Measurements from ENCODE around the gene PTCD1.

The PTCD1 gene

DNA sequence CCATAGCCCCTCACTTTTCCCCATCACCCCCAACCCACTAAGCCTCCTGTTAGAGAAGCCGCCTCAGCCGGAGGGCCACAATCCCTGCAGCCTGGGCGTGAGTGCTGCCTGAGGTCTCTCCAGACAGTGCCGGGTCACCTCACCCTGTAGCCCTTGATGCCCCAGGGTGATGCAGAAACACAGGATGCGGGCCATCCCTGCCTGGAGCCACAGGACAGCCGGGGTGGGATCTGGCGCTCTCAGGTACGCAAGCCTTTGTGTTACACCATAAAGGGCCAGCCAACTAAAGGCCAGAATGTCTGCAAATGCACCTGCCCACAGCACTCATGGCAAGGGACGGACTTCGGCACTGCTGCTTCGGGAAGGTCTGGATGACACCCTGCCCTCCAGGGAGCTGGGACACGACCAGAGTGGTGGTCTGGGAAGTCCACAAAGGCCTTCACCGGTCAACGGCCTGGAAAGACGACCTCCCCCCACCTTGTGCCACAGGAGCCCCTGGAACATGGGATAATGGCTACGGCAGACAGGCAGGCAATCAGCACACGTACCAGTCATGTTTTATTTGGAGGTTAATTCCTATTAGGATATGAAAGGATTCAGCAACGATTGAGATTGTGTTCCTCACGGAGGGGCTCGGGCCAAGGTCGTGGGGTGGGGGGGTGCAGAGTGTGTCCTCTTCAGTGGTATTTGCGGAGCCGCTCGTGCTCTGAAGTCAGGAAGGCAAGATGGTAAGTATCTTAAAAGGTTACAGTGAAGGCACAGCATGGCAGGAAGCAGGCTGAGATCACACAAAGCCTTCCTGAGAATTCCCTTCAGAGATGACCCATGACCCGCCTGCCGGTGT lies 19.3 kb upstream of the PTCD1 start:
- in situ Hi-C loops (cut with MboI; ENCODE audit: low sequenced_read_pairs, unreplicated experiment): no loop called here
- no peak for DNase-seq (ENCODE audit: low spot score)
- TF ChIP-seq, protein P1, sequence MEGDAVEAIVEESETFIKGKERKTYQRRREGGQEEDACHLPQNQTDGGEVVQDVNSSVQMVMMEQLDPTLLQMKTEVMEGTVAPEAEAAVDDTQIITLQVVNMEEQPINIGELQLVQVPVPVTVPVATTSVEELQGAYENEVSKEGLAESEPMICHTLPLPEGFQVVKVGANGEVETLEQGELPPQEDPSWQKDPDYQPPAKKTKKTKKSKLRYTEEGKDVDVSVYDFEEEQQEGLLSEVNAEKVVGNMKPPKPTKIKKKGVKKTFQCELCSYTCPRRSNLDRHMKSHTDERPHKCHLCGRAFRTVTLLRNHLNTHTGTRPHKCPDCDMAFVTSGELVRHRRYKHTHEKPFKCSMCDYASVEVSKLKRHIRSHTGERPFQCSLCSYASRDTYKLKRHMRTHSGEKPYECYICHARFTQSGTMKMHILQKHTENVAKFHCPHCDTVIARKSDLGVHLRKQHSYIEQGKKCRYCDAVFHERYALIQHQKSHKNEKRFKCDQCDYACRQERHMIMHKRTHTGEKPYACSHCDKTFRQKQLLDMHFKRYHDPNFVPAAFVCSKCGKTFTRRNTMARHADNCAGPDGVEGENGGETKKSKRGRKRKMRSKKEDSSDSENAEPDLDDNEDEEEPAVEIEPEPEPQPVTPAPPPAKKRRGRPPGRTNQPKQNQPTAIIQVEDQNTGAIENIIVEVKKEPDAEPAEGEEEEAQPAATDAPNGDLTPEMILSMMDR (IDR thresholded peaks at IDR 0.05; ENCODE audit: borderline replicate concordance, control extremely low read depth, extremely low read depth, insufficient read depth, missing control alignments): no peak

DNA sequence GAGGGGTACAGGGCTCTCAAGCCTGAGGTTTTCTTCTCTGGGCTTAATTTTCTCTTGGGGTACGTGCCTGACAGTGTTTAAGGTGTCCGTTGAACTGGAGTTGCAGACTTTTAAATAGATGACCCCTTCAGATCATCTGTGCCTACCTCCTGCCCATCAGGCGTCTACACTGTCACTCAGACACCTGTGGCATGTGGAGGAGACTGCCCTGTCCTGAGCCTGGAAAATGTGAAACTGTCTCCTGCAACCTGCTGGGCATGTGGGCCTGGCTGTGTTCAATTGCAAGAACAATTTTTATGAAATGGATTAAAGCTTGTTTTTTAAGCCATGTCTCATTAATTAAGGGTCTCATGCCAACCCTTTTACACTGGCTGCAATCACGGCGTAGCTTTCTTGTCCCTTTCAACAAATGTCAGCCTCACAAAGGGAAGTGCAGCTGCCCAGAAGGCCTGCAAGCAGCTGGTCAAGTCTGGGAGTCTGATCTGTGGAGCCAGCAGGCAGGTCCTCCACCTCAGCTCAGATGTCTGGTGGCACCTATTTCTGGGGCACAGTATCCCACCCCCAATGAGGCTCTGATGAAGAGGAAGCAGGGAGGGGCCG lies 18.6 kb upstream of the PTCD1 start:
- TF ChIP-seq, protein P1 (IDR thresholded peaks at IDR 0.05; ENCODE audit: borderline replicate concordance, control extremely low read depth, extremely low read depth, insufficient read depth, missing control alignments): no peak
- DNase-seq (ENCODE audit: low spot score): no peak
- in situ Hi-C loops (cut with MboI; ENCODE audit: low sequenced_read_pairs, unreplicated experiment): no loop called here

DNA sequence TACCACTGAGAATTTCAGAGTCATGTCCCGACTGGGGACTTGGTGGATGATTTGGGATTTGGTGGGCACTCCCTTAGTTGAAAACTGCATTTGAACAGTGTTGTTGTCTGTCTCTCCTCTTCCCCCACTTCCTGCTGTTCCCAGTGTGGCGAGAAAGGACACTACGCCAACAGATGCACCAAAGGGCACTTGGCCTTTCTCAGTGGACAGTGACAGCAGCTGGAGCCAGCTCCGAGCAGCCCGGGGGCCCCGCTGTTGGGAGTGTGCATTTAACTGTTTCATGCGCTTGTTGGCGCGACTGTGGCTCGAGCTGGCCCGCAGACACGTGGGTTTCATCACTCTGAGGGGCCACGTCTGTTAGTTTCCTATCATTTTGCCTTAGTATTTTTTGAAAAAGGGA lies 17.7 kb upstream of the PTCD1 start:
- in situ Hi-C loops (cut with MboI; ENCODE audit: low sequenced_read_pairs, unreplicated experiment): no loop called here
- TF ChIP-seq, protein P1 (IDR thresholded peaks at IDR 0.05; ENCODE audit: borderline replicate concordance, control extremely low read depth, extremely low read depth, insufficient read depth, missing control alignments): no peak
- no peak for DNase-seq (ENCODE audit: low spot score)

DNA sequence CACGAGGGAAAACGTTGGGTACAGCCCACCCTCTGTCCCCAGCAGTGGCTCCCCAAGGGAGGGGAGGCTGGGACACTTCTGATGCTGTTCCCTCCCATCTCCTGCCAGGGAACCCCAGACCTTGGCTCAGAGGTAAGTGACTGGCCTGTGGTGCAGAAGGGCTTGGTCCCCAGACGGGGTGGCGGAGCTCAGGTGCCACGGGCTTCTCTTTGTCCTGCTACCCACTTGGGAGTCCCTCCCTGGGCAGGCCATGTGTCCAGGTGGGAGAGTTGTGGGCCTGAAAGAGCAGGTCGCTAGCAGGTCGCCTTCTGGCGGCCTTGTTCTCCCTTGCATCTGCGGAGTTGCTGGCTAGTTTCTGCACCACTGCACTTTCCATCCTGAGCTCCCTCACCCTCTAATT lies 17.3 kb upstream of the PTCD1 start:
- in situ Hi-C loops (cut with MboI; ENCODE audit: low sequenced_read_pairs, unreplicated experiment): no loop called here
- TF ChIP-seq, protein P1 (IDR thresholded peaks at IDR 0.05; ENCODE audit: borderline replicate concordance, control extremely low read depth, extremely low read depth, insufficient read depth, missing control alignments): no peak
- DNase-seq (ENCODE audit: low spot score): no peak

DNA sequence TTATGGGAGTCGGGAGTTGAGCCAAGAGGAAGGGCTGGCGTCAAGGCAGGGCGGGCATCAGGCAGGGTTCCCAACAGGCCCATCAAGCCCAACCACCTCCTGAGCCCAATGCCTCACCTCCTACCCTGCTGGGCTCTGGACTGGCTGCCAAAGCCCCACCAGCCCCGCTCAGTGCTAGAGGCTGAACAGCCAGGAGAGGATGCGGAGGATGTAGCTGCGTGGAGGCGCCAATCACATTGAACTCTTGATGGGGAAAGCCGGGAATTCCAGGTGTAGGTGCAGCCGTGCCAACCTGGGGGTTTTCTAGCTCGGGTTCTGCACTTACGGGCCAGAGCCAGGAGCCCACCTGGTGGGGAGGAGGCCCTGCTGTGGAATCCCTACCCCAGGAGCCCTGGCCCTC lies 14.5 kb upstream of the PTCD1 start:
- in situ Hi-C loops (cut with MboI; ENCODE audit: low sequenced_read_pairs, unreplicated experiment): no loop called here
- TF ChIP-seq, protein P1 (IDR thresholded peaks at IDR 0.05; ENCODE audit: borderline replicate concordance, control extremely low read depth, extremely low read depth, insufficient read depth, missing control alignments): no peak
- no peak for DNase-seq (ENCODE audit: low spot score)

DNA sequence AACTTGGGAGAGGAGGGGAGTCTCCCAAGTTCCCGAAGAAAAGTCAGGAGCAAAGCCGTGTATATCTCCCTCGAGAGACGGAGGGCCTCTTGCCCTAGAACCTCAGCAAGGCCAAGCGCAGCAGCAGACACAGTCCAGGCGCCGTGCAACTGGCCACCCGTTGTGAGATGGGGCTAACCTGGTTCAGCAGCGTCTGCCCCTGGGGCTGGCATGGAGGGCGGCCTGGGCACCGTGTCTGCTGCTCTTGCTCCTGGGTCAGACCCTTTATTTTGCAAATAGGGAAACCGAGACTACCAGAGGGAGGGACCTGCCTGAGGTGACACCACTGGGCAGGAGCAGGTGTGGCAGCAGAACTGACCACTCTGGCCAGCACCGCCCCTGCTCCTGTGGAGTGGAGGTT lies 13.9 kb upstream of the PTCD1 start:
- in situ Hi-C loops (cut with MboI; ENCODE audit: low sequenced_read_pairs, unreplicated experiment): no loop called here
- TF ChIP-seq, protein P1 (IDR thresholded peaks at IDR 0.05; ENCODE audit: borderline replicate concordance, control extremely low read depth, extremely low read depth, insufficient read depth, missing control alignments): no peak
- no peak for DNase-seq (ENCODE audit: low spot score)

Data from GM13976 (cell line).